HCT116 (cell line): ENCODE results near the gene CIAO2A.

Experiments used
- FOSL1 ChIP-seq: IDR thresholded peaks from 2 replicates; pipeline ENCODE4 v1.6.1; 2012; ENCODE audit warnings: low read depth
- JUND ChIP-seq: IDR thresholded peaks from 2 replicates; pipeline ENCODE4 v1.6.1; 2012
- POLR2A ChIP-seq: IDR thresholded peaks from 2 replicates; pipeline ENCODE4 v1.7.0; 2011; ENCODE audit warnings: borderline replicate concordance; ENCODE audit not compliant: insufficient read depth, insufficient read length; ENCODE audit errors: extremely low read depth
- TCF7L2 ChIP-seq: IDR thresholded peaks from 2 replicates; pipeline ENCODE4 v1.7.0; 2011; ENCODE audit warnings: borderline replicate concordance, inconsistent platforms; ENCODE audit not compliant: insufficient read depth, insufficient read length; ENCODE audit errors: extremely low read depth
- TF ChIP-seq, protein P1 (sequence below): IDR thresholded peaks from 2 replicates; pipeline ENCODE4 v1.6.1; 2012
- TF ChIP-seq, protein P2 (sequence below): IDR thresholded peaks from 2 replicates; pipeline ENCODE4 v1.6.1; 2012; ENCODE audit warnings: low read depth
- TF ChIP-seq, protein P3 (sequence below), 3 experiments: fragments of 200-600 bp in 1 of 3; sonication (generic) in 1 of 3; IDR thresholded peaks in 2 of 3; conservative IDR thresholded peaks in 1 of 3; 2 replicates each; pipeline ENCODE4 v1.5.1; 2012 to 2017; ENCODE audit warnings: low read depth in 2 of 3, low read length in 2 of 3, antibody characterized with exemption in 1 of 3, borderline replicate concordance in 1 of 3, control low read depth in 1 of 3, mild to moderate bottlenecking in 1 of 3, mixed read lengths in 1 of 3, mixed run types in 1 of 3, moderate library complexity in 1 of 3; ENCODE audit not compliant: insufficient read depth in 1 of 3

- TF ChIP-seq, protein P1, sequence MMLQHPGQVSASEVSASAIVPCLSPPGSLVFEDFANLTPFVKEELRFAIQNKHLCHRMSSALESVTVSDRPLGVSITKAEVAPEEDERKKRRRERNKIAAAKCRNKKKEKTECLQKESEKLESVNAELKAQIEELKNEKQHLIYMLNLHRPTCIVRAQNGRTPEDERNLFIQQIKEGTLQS = no peak
- no peak for TF ChIP-seq POLR2A
- TF ChIP-seq, protein P2, sequence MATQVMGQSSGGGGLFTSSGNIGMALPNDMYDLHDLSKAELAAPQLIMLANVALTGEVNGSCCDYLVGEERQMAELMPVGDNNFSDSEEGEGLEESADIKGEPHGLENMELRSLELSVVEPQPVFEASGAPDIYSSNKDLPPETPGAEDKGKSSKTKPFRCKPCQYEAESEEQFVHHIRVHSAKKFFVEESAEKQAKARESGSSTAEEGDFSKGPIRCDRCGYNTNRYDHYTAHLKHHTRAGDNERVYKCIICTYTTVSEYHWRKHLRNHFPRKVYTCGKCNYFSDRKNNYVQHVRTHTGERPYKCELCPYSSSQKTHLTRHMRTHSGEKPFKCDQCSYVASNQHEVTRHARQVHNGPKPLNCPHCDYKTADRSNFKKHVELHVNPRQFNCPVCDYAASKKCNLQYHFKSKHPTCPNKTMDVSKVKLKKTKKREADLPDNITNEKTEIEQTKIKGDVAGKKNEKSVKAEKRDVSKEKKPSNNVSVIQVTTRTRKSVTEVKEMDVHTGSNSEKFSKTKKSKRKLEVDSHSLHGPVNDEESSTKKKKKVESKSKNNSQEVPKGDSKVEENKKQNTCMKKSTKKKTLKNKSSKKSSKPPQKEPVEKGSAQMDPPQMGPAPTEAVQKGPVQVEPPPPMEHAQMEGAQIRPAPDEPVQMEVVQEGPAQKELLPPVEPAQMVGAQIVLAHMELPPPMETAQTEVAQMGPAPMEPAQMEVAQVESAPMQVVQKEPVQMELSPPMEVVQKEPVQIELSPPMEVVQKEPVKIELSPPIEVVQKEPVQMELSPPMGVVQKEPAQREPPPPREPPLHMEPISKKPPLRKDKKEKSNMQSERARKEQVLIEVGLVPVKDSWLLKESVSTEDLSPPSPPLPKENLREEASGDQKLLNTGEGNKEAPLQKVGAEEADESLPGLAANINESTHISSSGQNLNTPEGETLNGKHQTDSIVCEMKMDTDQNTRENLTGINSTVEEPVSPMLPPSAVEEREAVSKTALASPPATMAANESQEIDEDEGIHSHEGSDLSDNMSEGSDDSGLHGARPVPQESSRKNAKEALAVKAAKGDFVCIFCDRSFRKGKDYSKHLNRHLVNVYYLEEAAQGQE = no peak
- TF ChIP-seq JUND = no peak
- TF ChIP-seq, protein P3, sequence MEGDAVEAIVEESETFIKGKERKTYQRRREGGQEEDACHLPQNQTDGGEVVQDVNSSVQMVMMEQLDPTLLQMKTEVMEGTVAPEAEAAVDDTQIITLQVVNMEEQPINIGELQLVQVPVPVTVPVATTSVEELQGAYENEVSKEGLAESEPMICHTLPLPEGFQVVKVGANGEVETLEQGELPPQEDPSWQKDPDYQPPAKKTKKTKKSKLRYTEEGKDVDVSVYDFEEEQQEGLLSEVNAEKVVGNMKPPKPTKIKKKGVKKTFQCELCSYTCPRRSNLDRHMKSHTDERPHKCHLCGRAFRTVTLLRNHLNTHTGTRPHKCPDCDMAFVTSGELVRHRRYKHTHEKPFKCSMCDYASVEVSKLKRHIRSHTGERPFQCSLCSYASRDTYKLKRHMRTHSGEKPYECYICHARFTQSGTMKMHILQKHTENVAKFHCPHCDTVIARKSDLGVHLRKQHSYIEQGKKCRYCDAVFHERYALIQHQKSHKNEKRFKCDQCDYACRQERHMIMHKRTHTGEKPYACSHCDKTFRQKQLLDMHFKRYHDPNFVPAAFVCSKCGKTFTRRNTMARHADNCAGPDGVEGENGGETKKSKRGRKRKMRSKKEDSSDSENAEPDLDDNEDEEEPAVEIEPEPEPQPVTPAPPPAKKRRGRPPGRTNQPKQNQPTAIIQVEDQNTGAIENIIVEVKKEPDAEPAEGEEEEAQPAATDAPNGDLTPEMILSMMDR (IDR thresholded peaks at IDR 0.05 in 2 of 3, conservative IDR thresholded peaks at IDR 0.05 in 1 of 3; ENCODE audit: borderline replicate concordance in 1 of 3, insufficient read depth in 1 of 3, low read depth in 2 of 3, low read length in 2 of 3) = no peak
- no peak for TF ChIP-seq TCF7L2
- TF ChIP-seq FOSL1 = no peak
Observed at GRCh38 chr15:64131547-64131946, 37.9 kb upstream of the CIAO2A start.
